H1 (cell line): ENCODE results near the gene MFSD2A. TPM values are rescaled to one million over a fixed set of nuclear protein-coding genes. Genes with fewer than 3 reads are reported as not detected.

Experiments
- CTCF ChIA-PET: fragments of 300-600 bp; sonication (Branson Sonifier 250); formaldehyde crosslinking; loops from one replicate; lab custom pipeline; 2021; ENCODE audit not compliant: partially characterized antibody; lab: Charles Lee
- POLR2A ChIA-PET: fragments of 300-600 bp; sonication (Branson Sonifier 250); formaldehyde crosslinking; loops from one replicate; lab custom pipeline; 2021; ENCODE audit warnings: inconsistent platforms; ENCODE audit not compliant: partially characterized antibody; lab: Charles Lee
- DNase-seq, 2 experiments: peaks; one replicate each; pipeline versions ENCODE4 v3.0.0 to v3.0.0-alpha.2; 2010 to 2022; ENCODE audit warnings: low spot score in 2 of 2, low read depth in 1 of 2, mixed read lengths in 1 of 2
- FAIRE-seq: peaks from 2 replicates; lab custom pipeline; 2011; peaks lifted over from hg19 to GRCh38; lab: Jason Lieb, UNC
- H2AFZ ChIP-seq: 2 replicates; pipeline ENCODE4 v1.8.1; 2012; ENCODE audit warnings: low read length, inconsistent platforms
- H2AK5ac ChIP-seq: 2 replicates; pipeline ENCODE4 v1.6.1; 2013; ENCODE audit warnings: low read depth, low read length
- H2BK120ac ChIP-seq: replicated peaks from 2 replicates; pipeline ENCODE3; 2013; ENCODE audit warnings: low read depth, low read length, inconsistent platforms
- H2BK12ac ChIP-seq: 2 replicates; pipeline ENCODE4 v1.6.1; 2013; ENCODE audit warnings: low read depth, low read length
- H2BK15ac ChIP-seq: 2 replicates; pipeline ENCODE4 v1.6.1; 2013; ENCODE audit warnings: low read length
- H2BK20ac ChIP-seq: 2 replicates; pipeline ENCODE4 v1.6.1; 2013; ENCODE audit warnings: low read length
- H2BK5ac ChIP-seq: 2 replicates; pipeline ENCODE4 v1.6.1; 2013; ENCODE audit warnings: low read depth, low read length
- H3K14ac ChIP-seq: 2 replicates; pipeline ENCODE4 v1.6.1; 2013; ENCODE audit warnings: inconsistent platforms; ENCODE audit not compliant: insufficient read length
- H3K18ac ChIP-seq: 2 replicates; pipeline ENCODE4 v1.6.1; 2013; ENCODE audit warnings: low read length; ENCODE audit errors: extremely low read depth
- H3K23ac ChIP-seq: 2 replicates; pipeline ENCODE4 v1.6.1; 2013; ENCODE audit warnings: inconsistent platforms; ENCODE audit not compliant: insufficient read length
- H3K23me2 ChIP-seq: 2 replicates; pipeline ENCODE4 v1.6.1; 2013; ENCODE audit warnings: low read depth, low read length
- H3K27ac ChIP-seq: 2 replicates; pipeline ENCODE4 v1.6.1; 2011; ENCODE audit warnings: low read depth, low read length, inconsistent platforms
- H3K27me3 ChIP-seq, 4 experiments: replicated peaks in 1 of 4; 1 replicate in 1 of 4; 2 replicates in 3 of 4; pipeline versions ENCODE4 v1.6.1 to v1.8.1; 2011 to 2013; ENCODE audit warnings: low read length in 3 of 4, mild to moderate bottlenecking in 3 of 4, inconsistent platforms in 2 of 4, mixed read lengths in 2 of 4, moderate library complexity in 1 of 4; ENCODE audit not compliant: control insufficient read depth in 3 of 4, insufficient read depth in 3 of 4; ENCODE audit errors: extremely low read depth in 1 of 4
- H3K36me3 ChIP-seq, 4 experiments: 2 replicates each; pipeline versions ENCODE4 v1.6.1 to v1.8.1; 2011 to 2013; ENCODE audit warnings: mild to moderate bottlenecking in 4 of 4, low read length in 3 of 4, moderate library complexity in 2 of 4, control low read depth in 1 of 4, inconsistent platforms in 1 of 4; ENCODE audit not compliant: insufficient read depth in 4 of 4, control insufficient read depth in 2 of 4
- H3K4ac ChIP-seq: replicated peaks from 2 replicates; pipeline ENCODE3; 2013; ENCODE audit warnings: low read length, low read depth, mixed read lengths, inconsistent platforms; ENCODE audit not compliant: insufficient read length
- H3K4me1 ChIP-seq, 4 experiments: replicated peaks in 1 of 4; 1 replicate in 1 of 4; 2 replicates in 3 of 4; pipeline versions ENCODE4 v1.6.1 to v1.8.1; 2011 to 2013; ENCODE audit warnings: low read length in 3 of 4, inconsistent platforms in 2 of 4, mixed read lengths in 1 of 4; ENCODE audit not compliant: insufficient read depth in 4 of 4, control insufficient read depth in 3 of 4
- H3K4me2 ChIP-seq, 2 experiments: 2 replicates each; pipeline versions ENCODE4 v1.6.1 to v1.8.1; 2011 to 2013; ENCODE audit warnings: low read depth in 2 of 2, low read length in 2 of 2, control low read depth in 1 of 2, inconsistent platforms in 1 of 2, mild to moderate bottlenecking in 1 of 2; ENCODE audit not compliant: insufficient read depth in 1 of 2
- H3K4me3 ChIP-seq, 4 experiments: fragments of 200-600, 300-600 bp in 1 of 4; sonication (generic), shearing (Covaris generic), sonication (Bioruptor Twin) in 1 of 4; 2 replicates each; pipeline versions ENCODE4 v1.5.1 to v1.8.1; 2011 to 2016; ENCODE audit warnings: low read length in 4 of 4, low read depth in 3 of 4, control low read depth in 2 of 4, inconsistent platforms in 2 of 4, mild to moderate bottlenecking in 2 of 4, mixed read lengths in 1 of 4, moderate library complexity in 1 of 4; ENCODE audit not compliant: insufficient read depth in 2 of 4; ENCODE audit errors: extremely low read depth in 1 of 4
- H3K56ac ChIP-seq: replicated peaks from 2 replicates; pipeline ENCODE3; 2013; ENCODE audit warnings: low read depth, mild to moderate bottlenecking, mixed read lengths, low read length, inconsistent platforms; ENCODE audit not compliant: insufficient read length
- H3K79me1 ChIP-seq: 2 replicates; pipeline ENCODE4 v1.6.1; 2013; ENCODE audit warnings: low read depth, low read length, control low read depth
- H3K79me2 ChIP-seq, 2 experiments: 2 replicates each; pipeline versions ENCODE4 v1.6.1 to v1.8.1; 2012 to 2013; ENCODE audit warnings: low read length in 2 of 2, mild to moderate bottlenecking in 2 of 2, inconsistent platforms in 1 of 2; ENCODE audit not compliant: insufficient read depth in 2 of 2, control insufficient read depth in 1 of 2
- H3K9ac ChIP-seq, 4 experiments: replicated peaks in 1 of 4; 1 replicate in 1 of 4; 2 replicates in 3 of 4; pipeline versions ENCODE4 v1.6.1 to v1.8.1; 2011 to 2013; ENCODE audit warnings: low read depth in 3 of 4, low read length in 3 of 4, control low read depth in 2 of 4, mild to moderate bottlenecking in 2 of 4, moderate library complexity in 2 of 4, inconsistent platforms in 1 of 4; ENCODE audit errors: extremely low read depth in 1 of 4
- H3K9me3 ChIP-seq, 2 experiments: 2 replicates each; pipeline versions ENCODE4 v1.6.1 to v1.8.1; 2012 to 2013; ENCODE audit warnings: mild to moderate bottlenecking in 2 of 2, moderate library complexity in 2 of 2, control low read depth in 1 of 2, inconsistent platforms in 1 of 2, low read depth in 1 of 2, low read length in 1 of 2, mixed read lengths in 1 of 2; ENCODE audit not compliant: insufficient read depth in 2 of 2
- H4K20me1 ChIP-seq, 2 experiments: replicated peaks in 1 of 2; 2 replicates each; pipeline versions ENCODE3 to v1.8.1; 2011 to 2013; ENCODE audit warnings: inconsistent platforms in 2 of 2, low read length in 2 of 2, mild to moderate bottlenecking in 1 of 2; ENCODE audit not compliant: insufficient read depth in 2 of 2, control insufficient read depth in 1 of 2
- H4K5ac ChIP-seq: 2 replicates; pipeline ENCODE4 v1.6.1; 2013; ENCODE audit warnings: low read length, low read depth, mixed read lengths, inconsistent platforms; ENCODE audit not compliant: insufficient read length
- H4K8ac ChIP-seq: 2 replicates; pipeline ENCODE4 v1.8.0; 2013; ENCODE audit warnings: mild to moderate bottlenecking, moderate library complexity, low read length, inconsistent platforms; ENCODE audit not compliant: insufficient read depth; ENCODE audit errors: extremely low read depth
- H4K91ac ChIP-seq: replicated peaks from 2 replicates; pipeline ENCODE3; 2013; ENCODE audit warnings: low read length, mixed read lengths, inconsistent platforms; ENCODE audit not compliant: insufficient read length
- BRCA1 ChIP-seq: IDR thresholded peaks from 2 replicates; pipeline ENCODE4 v1.6.1; 2012; ENCODE audit warnings: low read depth, low read length, improper control_type of control experiment
- E2F6 ChIP-seq: IDR thresholded peaks from 2 replicates; pipeline ENCODE4 v1.6.1; 2012; ENCODE audit warnings: inconsistent platforms
- NRF1 ChIP-seq: IDR thresholded peaks from 2 replicates; pipeline ENCODE4 v1.6.1; 2011; ENCODE audit warnings: mild to moderate bottlenecking, low read depth, low read length, improper control_type of control experiment
- SUZ12 ChIP-seq: fragments of 200-600 bp; sonication (generic); IDR thresholded peaks from 2 replicates; pipeline ENCODE4 v1.6.1; 2012; ENCODE audit warnings: mild to moderate bottlenecking, inconsistent platforms, low read length, moderate library complexity, mixed read lengths
- WGBS, 2 experiments: shearing (Covaris generic) in 1 of 2; methylation state at CpG; one replicate each; pipeline versions ENCODE4 v1.1.6 to v1.1.7; 2013 to 2015; ENCODE audit warnings: low lambda C conversion rate in 2 of 2, mixed read lengths in 2 of 2, inconsistent platforms in 1 of 2, low coverage in 1 of 2, missing lambda C conversion rate in 1 of 2; ENCODE audit not compliant: insufficient replicate concordance in 2 of 2, insufficient coverage in 1 of 2, insufficient read length in 1 of 2; ENCODE audit errors: extremely low coverage in 1 of 2, missing lambda C conversion rate in 1 of 2; 5-methylcytosine and 5-hydroxymethylcytosine counted together
- long read RNA-seq, 2 experiments: library from RNA in 1 of 2; library from capped mRNA in 1 of 2; stranded (forward); transcript quantifications; one replicate each; pipeline ENCODE4 v2.0.0, GENCODE V29; 2021; ENCODE audit warnings: inconsistent platforms in 1 of 2
- polyA minus RNA-seq, 3 experiments: library from RNA; depleted of rRNA, polyadenylated mRNA; stranded (reverse); fragments of >200 nt; gene quantifications; 1 replicate in 2 of 3; 2 replicates in 1 of 3; pipeline ENCODE4 v1.2.3, GENCODE V29; 2011
- polyA plus RNA-seq, 7 experiments: library from polyadenylated mRNA; depleted of rRNA in 3 of 7; stranded (reverse) in 5 of 7; unstranded in 2 of 7; fragments of >200 nt in 5 of 7; fragments of 200-250 nt in 2 of 7; gene quantifications; 1 replicate in 5 of 7; 2 replicates in 1 of 7; 4 replicates in 1 of 7; pipeline versions ENCODE4 v1.2.1 to v1.2.3, GENCODE V29; 2011 to 2013; ENCODE audit warnings: missing spikeins in 2 of 7, mixed read lengths in 2 of 7
- total RNA-seq: library from RNA; stranded (reverse); fragmentation: NEBNext Ultra II Directional; extraction: Animal tissue kit (Norgen Biotek cat#: 25700); gene quantifications from 2 replicates; pipeline ENCODE4 v1.2.1, GENCODE V29; 2021

Gene MFSD2A
- total RNA-seq (25.9 and 26.6 TPM in 2 replicates), polyA plus RNA-seq (2011; rRNA removed) (18.3 and 25.6 TPM in 2 replicates), polyA minus RNA-seq (2011; rRNA and poly(A)+ RNA removed) (20.3 and 31.0 TPM in 2 replicates)
- polyA plus RNA-seq (2011; cell fraction: cytosol; rRNA removed) = 16.4 TPM
- polyA plus RNA-seq (2011; cell fraction: nucleus; rRNA removed) = 42.3 TPM
- polyA plus RNA-seq (2012, experiment 1 of 2) = 16.5 to 19.4 TPM (median 18.4 TPM) in 4 replicates
- 19.5 TPM for polyA plus RNA-seq (2012, experiment 2 of 2)
- 37.7 TPM for polyA plus RNA-seq (2013, experiment 1 of 2)
- polyA plus RNA-seq (2013, experiment 2 of 2) = 38.4 TPM
- 6.8 TPM for polyA minus RNA-seq (2011; cell fraction: cytosol; rRNA and poly(A)+ RNA removed)
- 18.5 TPM for polyA minus RNA-seq (2011; cell fraction: nucleus; rRNA and poly(A)+ RNA removed)
- long read RNA-seq, experiment 1, transcript MFSD2A-202 (14 exons, 2,154 nt) = major isoform, 5 of 11 reads
- long read RNA-seq, experiment 1, partial matches to known transcripts = 5 of 11 reads
- long read RNA-seq, experiment 1, other reads (novel, unspliced or antisense) = 1 of 11 reads
- long read RNA-seq, experiment 2, transcript MFSD2A-202 (14 exons, 2,154 nt) = major isoform, 6 of 7 reads
- long read RNA-seq, experiment 2, partial matches to known transcripts = 0 of 7 reads
- long read RNA-seq, experiment 2, other reads (novel, unspliced or antisense) = 1 of 7 reads

DNA sequence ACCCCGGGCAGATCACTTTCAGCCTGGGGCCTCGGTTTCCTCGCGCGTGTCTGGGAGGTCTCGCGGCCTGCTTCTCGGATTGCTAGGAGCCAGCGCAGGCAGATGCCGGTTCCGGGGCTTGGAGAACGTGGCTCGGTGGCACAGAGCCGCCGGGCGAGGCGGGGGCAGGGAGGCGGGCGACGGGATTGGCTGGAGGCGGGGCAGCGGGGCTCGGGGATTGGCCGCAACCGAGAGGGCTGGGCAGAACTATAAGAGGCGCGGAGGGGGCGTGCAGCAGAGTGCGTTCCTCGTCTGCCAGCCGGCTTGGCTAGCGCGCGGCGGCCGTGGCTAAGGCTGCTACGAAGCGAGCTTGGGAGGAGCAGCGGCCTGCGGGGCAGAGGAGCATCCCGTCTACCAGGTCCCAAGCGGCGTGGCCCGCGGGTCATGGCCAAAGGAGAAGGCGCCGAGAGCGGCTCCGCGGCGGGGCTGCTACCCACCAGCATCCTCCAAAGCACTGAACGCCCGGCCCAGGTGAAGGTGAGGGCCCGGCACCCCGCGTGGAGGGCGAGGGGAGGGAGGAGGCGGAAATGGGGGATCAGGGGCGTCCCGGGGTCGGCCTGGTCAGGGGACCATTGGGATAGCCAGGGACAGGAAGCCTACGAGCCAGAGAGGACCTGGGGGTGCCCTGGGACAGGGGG lies at the start of gene MFSD2A:
Gene MFSD2A (plus strand): TSS at position 276 of the 677 bp plus-strand sequence. CDS start 148 bp downstream, at position 424.
- H2AFZ ChIP-seq = no peak within 1 kb of the TSS
- TF ChIP-seq BRCA1 (no peak), NRF1 (no peak), SUZ12 (peak; percentile 63; the same call in 1 of the 2 replicates), E2F6 (peak; percentile 84)

More for the DNA sequence above, at the start of gene MFSD2A:
- peaks cover 0 to 16% (median 12%) of the 10 kb centered on the region in 4 experiments; a peak in 5 of 7 replicates for H3K27me3 ChIP-seq
- H2AK5ac ChIP-seq = no peak within 1 kb of the TSS
- H3K4ac ChIP-seq = no peak within 1 kb of the TSS
- peak within 1 kb of the TSS; percentile 13 for H4K5ac ChIP-seq
- H2BK15ac ChIP-seq = peak within 1 kb of the TSS; percentile 55; the same call in 1 of the 2 replicates
- no peak within 1 kb of the TSS for H4K91ac ChIP-seq
- peaks cover 0 to 4% of the 10 kb centered on the region in 2 experiments for H4K20me1 ChIP-seq
- DNase-seq (peak; percentile 69 to 95), FAIRE-seq (no peak)
- no peak within 1 kb of the TSS for H2BK5ac ChIP-seq
- H2BK120ac ChIP-seq = no peak within 1 kb of the TSS
- peak within 1 kb of the TSS in 3 of 4 experiments; percentile 23 to 34 (median 32); a peak in 5 of 7 replicates for H3K9ac ChIP-seq
- H3K79me2 ChIP-seq = peaks cover 0 to 15% of the 10 kb centered on the region in 2 experiments; a peak in 2 of 4 replicates
- no peak within 1 kb of the TSS for H2BK20ac ChIP-seq
- ChIA-PET CTCF (interaction anchor here (0.9 to 7.2 kb wide), 6 partner anchors 17 to 155 kb away, joined by 4 to 77 read pairs (median 8); partner anchors contain the start of gene MYCL), POLR2A (interaction anchor here (1.0 to 5.5 kb wide), 19 partner anchors 8 to 737 kb away, joined by 3 to 29 read pairs (median 5); partner anchors contain the start of genes CAP1, MYCL and NFYC)
- H3K27ac ChIP-seq = no peak within 1 kb of the TSS
- peak within 1 kb of the TSS; percentile 50 to 78 (median 69) for H3K4me3 ChIP-seq
- H3K56ac ChIP-seq = no peak within 1 kb of the TSS
- WGBS, 2 experiments = 2% methylated on average over 29 of the region's 62 CpGs; no CpG with 5 or more reads in 1 of the 2 experiments
- H3K9me3 ChIP-seq = no peaks in the 10 kb centered on the region
- peaks cover 15% of the 10 kb centered on the region; the same call in 1 of the 2 replicates for H3K23me2 ChIP-seq
- H3K4me1 ChIP-seq = peaks cover under 1 to 9% (median 7%) of the 10 kb centered on the region in 4 experiments
- H3K23ac ChIP-seq = no peak within 1 kb of the TSS
- H3K4me2 ChIP-seq = peak within 1 kb of the TSS; percentile 81 to 82
- H3K14ac ChIP-seq = no peak within 1 kb of the TSS
- no peaks in the 10 kb centered on the region; the same call in 1 of the 2 replicates for H3K79me1 ChIP-seq
- H3K36me3 ChIP-seq = peaks cover 4 to 18% (median 10%) of the 10 kb centered on the region in 4 experiments; a peak in 5 of 8 replicates
- H2BK12ac ChIP-seq = peak within 1 kb of the TSS; percentile 53; the same call in 1 of the 2 replicates
- peak within 1 kb of the TSS; percentile 75 for H4K8ac ChIP-seq
- peak within 1 kb of the TSS; percentile 51; the same call in 1 of the 2 replicates for H3K18ac ChIP-seq
